Liver (tissue), 3 donors: ENCODE results near the gene KNCN.

Experiments used
- RXRA ChIP-seq, 2 donors: IDR thresholded peaks; 2 replicates each; pipeline ENCODE4 v1.6.1; 2017 to 2018; ENCODE audit warnings: antibody characterized with exemption in 2 of 2, mild to moderate bottlenecking in 1 of 2
- TAF1 ChIP-seq: conservative IDR thresholded peaks from 2 replicates; pipeline ENCODE4 v1.6.1; 2016; ENCODE audit warnings: antibody characterized with exemption, mild to moderate bottlenecking
- TF ChIP-seq, protein P1 (sequence below): fragments of 150-350 bp; IDR thresholded peaks from 2 replicates; pipeline ENCODE4 v1.5.1; 2017; ENCODE audit warnings: improper control_type of control experiment, low read depth, low read length; ENCODE audit not compliant: missing input control
- donor health status: healthy.
- donor health status: healthy.

- TF ChIP-seq, protein P1, sequence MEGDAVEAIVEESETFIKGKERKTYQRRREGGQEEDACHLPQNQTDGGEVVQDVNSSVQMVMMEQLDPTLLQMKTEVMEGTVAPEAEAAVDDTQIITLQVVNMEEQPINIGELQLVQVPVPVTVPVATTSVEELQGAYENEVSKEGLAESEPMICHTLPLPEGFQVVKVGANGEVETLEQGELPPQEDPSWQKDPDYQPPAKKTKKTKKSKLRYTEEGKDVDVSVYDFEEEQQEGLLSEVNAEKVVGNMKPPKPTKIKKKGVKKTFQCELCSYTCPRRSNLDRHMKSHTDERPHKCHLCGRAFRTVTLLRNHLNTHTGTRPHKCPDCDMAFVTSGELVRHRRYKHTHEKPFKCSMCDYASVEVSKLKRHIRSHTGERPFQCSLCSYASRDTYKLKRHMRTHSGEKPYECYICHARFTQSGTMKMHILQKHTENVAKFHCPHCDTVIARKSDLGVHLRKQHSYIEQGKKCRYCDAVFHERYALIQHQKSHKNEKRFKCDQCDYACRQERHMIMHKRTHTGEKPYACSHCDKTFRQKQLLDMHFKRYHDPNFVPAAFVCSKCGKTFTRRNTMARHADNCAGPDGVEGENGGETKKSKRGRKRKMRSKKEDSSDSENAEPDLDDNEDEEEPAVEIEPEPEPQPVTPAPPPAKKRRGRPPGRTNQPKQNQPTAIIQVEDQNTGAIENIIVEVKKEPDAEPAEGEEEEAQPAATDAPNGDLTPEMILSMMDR, result no peak
- TF ChIP-seq TAF1 (no peak), RXRA (IDR thresholded peaks at IDR 0.05) (no peak)
Observed at GRCh38 chr1:46596036-46596435, 44.6 kb upstream of the KNCN start.
